Fibroblast of mammary gland (primary cell): ENCODE data around the gene DPM2.

ENCODE experiments used
- DNase-seq: peaks from one replicate; pipeline ENCODE4 v3.0.0-alpha.2; 2010; ENCODE audit warnings: low read depth
- H3K4me3 ChIP-seq: 2 replicates; pipeline ENCODE4 v1.5.1; 2011; ENCODE audit warnings: low read depth, mild to moderate bottlenecking, low read length, moderate library complexity; ENCODE audit not compliant: control insufficient read depth
- TF ChIP-seq, protein P1 (sequence below): conservative IDR thresholded peaks from 2 replicates; pipeline ENCODE4 v1.5.1; 2011; ENCODE audit warnings: low read depth, low read length, inconsistent platforms; ENCODE audit not compliant: control insufficient read depth, insufficient read depth

The DPM2 gene

DNA sequence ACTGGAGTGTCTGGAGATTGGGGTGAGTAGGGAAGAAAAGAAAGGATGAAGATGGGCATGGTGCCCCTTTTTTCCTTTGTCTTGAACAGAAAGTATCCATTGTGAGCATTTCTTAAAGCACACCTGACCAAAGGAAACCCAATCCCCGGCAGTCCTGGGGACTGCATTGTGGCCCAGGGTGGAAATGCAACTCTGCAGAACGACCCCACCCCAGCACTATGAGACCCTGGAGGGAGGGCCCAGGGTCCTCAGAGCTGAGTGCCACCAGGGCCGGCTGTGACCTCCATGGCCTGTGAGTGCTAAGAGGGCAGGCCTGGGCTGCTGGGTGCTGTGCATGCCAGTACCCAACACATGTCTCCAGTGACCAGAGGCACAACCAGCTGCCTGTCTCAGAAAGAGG is 24.6 kb upstream of the DPM2 start:
- DNase-seq = no peak
- TF ChIP-seq, protein P1, sequence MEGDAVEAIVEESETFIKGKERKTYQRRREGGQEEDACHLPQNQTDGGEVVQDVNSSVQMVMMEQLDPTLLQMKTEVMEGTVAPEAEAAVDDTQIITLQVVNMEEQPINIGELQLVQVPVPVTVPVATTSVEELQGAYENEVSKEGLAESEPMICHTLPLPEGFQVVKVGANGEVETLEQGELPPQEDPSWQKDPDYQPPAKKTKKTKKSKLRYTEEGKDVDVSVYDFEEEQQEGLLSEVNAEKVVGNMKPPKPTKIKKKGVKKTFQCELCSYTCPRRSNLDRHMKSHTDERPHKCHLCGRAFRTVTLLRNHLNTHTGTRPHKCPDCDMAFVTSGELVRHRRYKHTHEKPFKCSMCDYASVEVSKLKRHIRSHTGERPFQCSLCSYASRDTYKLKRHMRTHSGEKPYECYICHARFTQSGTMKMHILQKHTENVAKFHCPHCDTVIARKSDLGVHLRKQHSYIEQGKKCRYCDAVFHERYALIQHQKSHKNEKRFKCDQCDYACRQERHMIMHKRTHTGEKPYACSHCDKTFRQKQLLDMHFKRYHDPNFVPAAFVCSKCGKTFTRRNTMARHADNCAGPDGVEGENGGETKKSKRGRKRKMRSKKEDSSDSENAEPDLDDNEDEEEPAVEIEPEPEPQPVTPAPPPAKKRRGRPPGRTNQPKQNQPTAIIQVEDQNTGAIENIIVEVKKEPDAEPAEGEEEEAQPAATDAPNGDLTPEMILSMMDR = no peak
- no peak overlapping the region for H3K4me3 ChIP-seq

DNA sequence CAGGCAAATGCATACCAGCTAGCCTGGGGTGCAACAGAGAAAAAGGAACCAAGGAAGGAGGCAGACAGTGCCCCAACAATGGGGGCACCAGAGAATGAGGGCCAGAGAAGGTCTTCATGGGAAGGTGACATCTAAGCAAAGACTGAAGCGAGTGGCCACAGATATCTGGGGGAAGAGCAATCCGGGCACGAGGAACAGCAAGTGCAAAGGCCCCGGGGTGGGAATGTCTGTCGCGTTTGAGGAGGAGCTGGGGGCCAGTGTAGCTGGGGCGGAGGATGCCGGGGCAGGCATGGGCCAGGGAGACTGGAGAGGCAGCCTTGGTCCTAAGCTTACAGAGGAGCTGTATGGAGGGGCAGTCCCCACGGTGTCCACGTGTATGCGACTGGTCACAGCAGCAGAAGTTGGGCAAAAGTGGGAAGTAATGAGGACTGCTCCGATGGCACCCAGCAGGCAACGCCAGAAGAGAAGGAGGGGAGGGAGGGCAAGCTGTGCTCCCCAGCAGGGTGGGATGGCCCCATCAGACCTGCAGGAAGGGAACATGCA is 24.0 kb upstream of the DPM2 start:
- H3K4me3 ChIP-seq = no peak overlapping the region
- TF ChIP-seq, protein P1 = no peak
- DNase-seq = no peak

GRCh38 chr9:127961155-127961490 is 23.5 kb upstream of the DPM2 start:
- no peak for DNase-seq
- no peak overlapping the region for H3K4me3 ChIP-seq
- TF ChIP-seq, protein P1 = no peak

GRCh38 chr9:127960410-127961154 is 22.9 kb upstream of the DPM2 start:
- no peak overlapping the region for H3K4me3 ChIP-seq
- DNase-seq = no peak
- TF ChIP-seq, protein P1 = no peak

GRCh38 chr9:127959841-127960409 is 22.3 kb upstream of the DPM2 start:
- DNase-seq = no peak
- TF ChIP-seq, protein P1 = no peak
- no peak overlapping the region for H3K4me3 ChIP-seq

GRCh38 chr9:127959398-127959797 is 21.7 kb upstream of the DPM2 start:
- no peak overlapping the region for H3K4me3 ChIP-seq
- TF ChIP-seq, protein P1 = no peak

More at GRCh38 chr9:127959398-127959797, 21.7 kb upstream of the DPM2 start:
- DNase-seq = no peak
